ENCODE results near the gene IKBKE.

- no peak for TF ChIP-seq CTCF (IDR thresholded peaks at IDR 0.05)
- no peak for TF ChIP-seq RAD21 (conservative IDR thresholded peaks at IDR 0.05 in 1 of 2, IDR thresholded peaks at IDR 0.05 in 1 of 2)
- no peak for TF ChIP-seq POLR2A (IDR thresholded peaks at IDR 0.05; ENCODE audit: low read length)
- TF ChIP-seq HDAC2 (IDR thresholded peaks at IDR 0.05) = no peak
- TF ChIP-seq POLR2AphosphoS2 (conservative IDR thresholded peaks at IDR 0.05; ENCODE audit: low read length) = no peak
Observed at GRCh38 chr1:206427291-206427690, 43.0 kb upstream of the IKBKE start.
